ENCODE data around the gene DHX30.
"Not testable (repeated sequence)": the region's sequence is repeated elsewhere in the genome, so short reads cannot be mapped to it uniquely, and the experiment has no call there.

DHX30 gene

GRCh38 chr3:47817609-47818008 is 14.7 kb downstream of the DHX30 start:
- DNase-seq: no peak

DNA sequence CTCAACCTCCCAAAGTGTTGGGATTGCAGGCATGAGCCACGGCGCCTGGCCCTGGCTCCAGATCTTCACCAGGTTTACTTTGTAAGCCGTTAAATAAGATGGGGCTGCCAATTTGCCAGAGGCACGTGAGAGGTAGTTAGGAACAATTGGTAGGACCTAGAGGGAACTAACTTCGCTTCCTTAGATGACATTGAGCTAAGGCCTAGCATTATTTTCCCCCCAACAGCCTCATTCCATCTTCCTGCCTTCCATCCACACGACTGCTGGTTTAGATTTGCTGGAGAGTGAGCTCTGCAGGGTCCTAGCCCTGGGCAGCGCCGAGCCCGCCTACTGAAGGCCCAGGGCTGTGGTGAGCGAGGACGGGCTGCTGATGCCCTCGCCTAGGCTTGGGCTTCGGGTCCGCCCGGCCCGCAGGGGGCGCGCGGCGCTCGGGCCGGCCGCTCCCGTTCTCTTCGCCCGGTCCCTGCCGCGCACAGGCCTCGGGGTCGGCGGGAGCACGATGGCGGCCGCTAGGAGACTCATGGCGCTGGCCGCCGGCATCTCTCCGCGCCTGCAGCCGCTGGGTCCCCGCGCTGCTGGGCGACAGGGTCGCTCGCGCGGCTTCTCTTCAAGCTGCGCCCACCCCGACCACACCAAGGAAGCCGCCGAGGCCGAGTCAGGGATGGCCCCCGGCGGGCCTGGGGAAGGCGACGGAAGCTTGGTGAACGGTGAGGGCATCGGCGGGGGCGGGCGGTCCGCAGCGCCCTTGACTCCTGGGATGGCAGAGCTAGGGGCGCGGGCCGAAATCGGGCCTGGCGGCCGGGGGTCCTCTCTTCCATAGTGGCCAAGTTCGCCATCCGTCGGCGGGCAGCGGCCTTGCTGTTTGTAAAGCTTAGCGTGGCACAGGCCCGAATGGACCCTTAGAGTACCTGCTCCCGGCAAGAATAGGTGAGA is 21.9 kb downstream of the DHX30 start:
- DNase-seq: no peak

DNA sequence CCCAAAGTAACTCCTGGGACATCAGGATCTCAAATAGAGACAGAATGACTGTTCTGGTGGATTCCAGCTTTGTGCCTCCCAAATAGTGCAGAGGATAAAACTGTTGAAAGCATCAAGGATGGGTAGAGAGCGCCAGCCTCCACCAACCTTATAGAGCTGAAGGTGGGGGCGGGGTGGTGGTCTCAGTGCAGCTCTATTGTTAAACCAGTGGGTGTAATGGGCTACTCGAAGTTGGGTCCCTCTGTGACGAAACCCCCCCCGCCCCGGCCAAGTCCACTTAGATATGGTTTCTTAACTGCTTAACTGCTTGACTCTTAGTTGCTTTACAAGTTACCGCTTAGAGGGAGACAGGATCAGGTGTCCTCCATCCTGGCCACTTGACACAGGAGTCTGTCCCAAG is 22.7 kb downstream of the DHX30 start:
- no peak for DNase-seq

GRCh38 chr3:47829482-47829881 is 26.5 kb downstream of the DHX30 start:
- DNase-seq: not testable (repeated sequence)

- no peak for DNase-seq
Measured at GRCh38 chr3:47836986-47837385, 34.0 kb downstream of the DHX30 start.

GRCh38 chr3:47838503-47838902 is 35.6 kb downstream of the DHX30 start:
- no peak for DNase-seq

DNA sequence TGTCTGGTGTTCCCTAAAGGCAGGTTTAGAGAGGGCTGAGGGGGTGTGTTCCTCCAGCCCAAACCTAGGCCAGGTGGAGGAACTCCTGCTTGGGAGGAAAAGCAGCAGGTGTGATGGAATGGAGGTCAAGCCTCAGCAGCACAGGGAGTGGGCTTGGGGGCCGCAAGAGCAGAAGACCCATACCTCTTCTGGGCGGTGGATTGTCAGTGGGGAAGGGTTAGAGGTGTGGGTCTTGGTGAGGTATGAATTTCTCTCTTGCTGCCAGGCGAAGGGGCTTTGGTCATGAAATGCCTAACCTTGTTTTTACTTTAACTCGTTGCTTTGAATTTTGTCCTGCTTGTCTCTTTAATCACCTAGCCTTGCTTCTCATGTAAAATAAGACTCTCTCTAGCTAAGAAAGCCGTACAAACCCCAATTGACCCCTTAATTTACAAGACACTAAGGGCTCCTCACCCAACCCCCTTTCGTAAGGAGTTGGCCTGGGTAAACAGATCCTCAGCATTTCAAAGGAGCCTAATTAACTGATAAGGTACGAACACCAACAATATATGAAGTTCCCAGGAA is 38.9 kb downstream of the DHX30 start:
- DNase-seq: no peak

DNA sequence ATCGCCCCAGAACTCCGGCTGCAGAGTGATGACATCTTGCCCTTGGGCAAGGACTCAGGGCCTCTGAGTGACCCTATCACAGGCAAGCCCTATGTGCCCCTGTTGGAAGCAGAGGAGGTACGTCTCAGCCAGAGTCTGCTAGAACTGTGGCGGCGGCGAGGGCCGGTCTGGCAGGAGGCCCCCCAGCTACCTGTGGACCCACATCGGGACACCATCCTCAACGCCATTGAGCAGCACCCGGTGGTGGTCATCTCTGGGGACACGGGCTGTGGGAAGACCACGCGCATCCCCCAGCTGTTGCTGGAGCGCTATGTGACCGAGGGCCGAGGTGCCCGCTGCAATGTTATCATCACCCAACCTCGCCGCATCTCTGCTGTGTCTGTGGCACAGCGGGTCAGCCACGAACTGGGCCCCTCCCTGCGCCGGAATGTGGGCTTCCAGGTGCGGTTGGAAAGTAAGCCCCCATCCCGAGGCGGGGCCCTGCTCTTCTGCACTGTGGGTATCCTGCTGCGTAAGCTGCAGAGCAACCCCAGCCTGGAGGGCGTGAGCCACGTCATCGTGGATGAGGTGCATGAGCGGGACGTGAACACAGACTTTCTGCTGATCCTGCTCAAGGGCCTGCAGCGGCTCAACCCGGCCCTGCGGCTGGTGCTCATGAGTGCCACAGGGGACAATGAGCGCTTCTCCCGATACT is 43.4 kb downstream of the DHX30 start:
- no peak for DNase-seq

DNA sequence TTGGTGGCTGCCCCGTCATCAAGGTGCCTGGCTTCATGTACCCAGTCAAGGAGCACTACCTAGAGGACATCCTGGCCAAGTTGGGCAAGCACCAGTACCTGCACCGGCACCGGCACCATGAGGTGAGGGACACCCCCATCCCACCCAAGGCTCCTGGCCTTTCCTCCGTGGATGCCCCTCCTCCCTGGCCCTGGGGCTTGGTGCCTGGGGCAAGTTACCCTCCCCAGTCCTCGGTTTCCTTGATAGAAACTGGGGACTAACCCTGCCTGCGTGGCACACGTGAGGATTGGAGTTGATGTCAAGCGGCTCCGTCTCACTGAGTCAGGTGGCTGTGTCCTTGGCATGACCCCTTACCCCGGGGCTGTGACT is 43.9 kb downstream of the DHX30 start:
- DNase-seq: no peak

DNA sequence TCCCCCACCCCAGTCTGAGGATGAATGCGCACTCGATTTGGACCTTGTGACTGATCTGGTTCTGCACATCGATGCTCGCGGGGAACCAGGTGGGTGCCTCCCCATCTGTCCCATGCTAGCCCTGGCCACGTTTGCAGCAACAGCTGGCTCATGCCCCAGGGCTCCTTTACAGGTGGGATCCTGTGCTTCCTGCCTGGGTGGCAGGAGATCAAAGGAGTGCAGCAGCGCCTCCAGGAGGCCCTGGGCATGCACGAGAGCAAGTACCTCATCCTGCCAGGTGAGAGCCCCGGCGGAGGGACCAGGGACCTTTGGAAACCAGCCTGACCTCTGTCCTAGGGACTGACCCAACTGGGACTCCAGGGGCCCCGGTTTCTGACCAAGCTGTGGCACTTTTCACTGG is 44.3 kb downstream of the DHX30 start:
- DNase-seq: no peak

DNA sequence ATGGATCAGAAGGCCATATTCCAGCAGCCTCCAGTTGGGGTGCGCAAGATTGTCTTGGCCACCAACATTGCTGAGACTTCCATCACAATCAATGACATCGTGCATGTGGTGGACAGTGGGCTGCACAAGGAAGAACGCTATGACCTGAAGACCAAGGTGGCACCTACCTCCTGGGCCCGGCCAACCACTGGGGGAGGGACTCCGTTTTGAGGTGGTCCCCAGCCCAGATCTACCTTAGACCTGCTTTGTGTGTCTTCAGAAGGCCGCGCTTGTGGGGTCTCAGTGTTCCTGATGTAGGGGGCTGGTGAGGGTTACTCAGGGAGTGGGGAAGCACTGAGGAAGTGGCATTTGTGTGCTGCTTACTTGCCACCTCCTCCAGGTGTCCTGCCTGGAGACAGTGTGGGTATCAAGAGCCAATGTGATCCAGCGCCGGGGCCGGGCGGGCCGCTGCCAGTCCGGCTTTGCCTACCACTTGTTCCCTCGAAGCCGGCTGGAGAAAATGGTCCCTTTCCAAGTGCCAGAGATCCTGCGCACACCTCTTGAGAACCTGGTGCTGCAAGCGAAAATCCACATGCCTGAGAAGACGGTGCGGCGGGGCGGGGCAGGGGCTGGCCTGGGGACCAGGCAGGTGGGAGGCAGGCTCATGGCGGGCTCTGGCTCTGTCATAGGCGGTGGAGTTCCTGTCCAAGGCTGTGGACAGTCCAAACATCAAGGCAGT is 45.0 kb downstream of the DHX30 start:
- no peak for DNase-seq

- DNase-seq: no peak
Measured at GRCh38 chr3:47848599-47849117, 45.7 kb downstream of the DHX30 start.

GRCh38 chr3:47849186-47849698 is 46.3 kb downstream of the DHX30 start:
- no peak for DNase-seq

DNA sequence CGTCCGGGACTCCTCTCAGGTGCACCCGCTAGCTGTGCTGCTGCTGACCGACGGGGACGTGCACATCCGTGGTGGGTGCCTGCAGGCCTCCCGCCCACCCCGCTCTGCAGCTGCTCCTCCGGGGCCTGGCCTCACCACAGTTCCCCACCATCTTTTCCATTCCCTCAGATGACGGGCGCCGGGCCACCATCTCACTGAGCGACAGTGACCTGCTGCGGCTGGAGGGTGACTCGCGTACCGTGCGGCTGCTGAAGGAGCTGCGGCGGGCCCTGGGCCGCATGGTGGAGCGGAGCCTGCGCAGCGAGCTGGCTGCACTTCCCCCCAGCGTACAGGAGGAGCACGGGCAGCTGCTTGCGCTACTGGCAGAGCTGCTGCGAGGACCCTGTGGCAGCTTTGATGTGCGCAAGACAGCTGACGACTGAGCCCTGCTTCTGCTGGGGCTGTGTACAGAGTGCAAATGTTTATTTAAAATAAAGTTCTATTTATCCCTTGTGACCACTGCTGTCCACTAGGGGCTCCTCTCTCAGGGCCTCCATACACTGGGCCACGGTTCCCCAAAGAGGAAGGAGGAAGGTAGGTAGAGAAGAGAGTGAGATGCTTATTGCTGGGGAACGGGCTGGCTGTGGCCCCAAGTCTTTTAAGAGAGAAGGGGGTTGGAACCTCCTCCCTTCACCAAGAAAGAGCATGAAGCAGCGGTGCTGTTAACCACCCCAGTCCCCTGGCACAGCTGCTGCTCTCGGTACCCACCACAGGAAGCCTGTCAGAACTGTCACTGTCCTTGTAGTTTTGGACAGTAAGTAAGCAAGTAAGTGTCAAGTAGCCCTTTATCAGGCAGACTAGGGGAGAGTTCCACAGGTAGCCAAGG is 47.0 kb downstream of the DHX30 start:
- DNase-seq: no peak

DNA sequence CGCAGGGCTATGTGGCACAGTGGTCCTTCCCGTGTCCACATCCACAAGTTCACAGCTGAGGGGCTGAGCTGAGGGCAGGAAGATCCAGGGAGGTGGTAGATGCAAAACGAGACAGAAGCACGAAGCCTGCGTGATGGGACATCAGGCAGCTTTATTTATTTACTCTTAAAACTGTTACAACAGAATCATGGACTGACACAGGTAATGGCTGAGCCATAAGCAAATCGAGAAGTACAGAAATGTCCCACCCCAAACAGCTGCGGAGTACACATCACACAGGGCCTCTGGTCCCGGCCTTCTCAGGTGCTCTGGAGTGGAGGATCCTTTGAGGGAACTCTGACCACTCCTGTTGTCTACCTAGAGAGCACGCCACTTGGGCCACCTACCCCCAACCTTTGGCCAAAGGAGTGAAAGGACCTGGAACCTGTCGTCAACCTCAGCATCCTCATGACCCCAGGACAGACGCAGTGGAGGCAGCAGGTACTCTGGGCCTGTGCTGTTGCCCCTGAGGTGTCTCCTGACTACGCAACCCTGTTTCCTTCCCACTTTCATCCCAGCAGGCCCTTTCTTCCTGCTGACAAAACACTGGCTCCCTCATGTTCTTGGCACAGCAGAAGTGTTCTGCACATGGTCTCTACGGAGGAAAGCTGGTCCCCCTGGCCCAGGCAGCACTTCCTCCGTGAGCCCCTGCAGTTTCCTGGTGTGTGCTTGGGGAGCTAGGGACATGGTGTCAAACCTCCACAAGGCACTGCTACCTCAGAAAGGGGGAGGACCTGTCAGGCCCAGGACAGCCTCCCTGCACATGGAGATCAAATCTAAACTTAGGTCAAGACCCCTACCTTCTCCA is 47.8 kb downstream of the DHX30 start:
- DNase-seq: no peak

DNA sequence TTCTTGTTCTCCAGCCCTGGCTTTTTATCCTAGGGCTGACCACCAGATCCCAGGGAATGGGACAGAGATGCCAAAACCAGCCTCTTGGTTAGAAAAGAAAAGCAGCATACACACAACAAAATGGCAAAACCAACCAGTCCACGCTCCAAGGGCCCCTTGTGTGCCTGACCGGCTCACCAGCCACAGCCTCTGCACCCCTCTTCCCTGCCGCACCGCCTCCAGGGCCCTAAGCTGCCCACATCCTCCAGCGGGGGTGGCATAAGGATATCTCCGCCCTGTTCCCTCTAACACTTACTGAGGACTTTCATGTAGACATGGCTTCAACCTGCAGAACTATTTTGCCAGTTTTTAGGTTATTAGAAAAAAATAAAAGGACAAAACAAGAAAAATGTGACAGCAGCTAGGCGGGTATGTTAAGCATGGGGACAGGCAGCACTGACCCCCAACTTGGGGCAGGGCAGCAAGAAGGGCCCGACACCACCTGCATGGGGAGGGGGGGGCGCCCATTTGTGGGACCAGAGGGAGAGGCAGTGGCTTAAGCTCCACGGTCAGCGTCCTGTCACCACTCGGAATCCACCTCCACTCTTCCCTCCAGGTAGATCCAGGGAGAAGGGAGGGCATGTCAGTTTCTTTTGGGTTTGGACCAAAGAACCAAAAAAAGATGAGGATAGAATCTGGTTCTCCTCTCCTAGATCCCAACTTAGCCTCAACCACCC is 49.1 kb downstream of the DHX30 start:
- no peak for DNase-seq

- DNase-seq: no peak
Measured at GRCh38 chr3:47852604-47853602, 50.0 kb downstream of the DHX30 start.

DNA sequence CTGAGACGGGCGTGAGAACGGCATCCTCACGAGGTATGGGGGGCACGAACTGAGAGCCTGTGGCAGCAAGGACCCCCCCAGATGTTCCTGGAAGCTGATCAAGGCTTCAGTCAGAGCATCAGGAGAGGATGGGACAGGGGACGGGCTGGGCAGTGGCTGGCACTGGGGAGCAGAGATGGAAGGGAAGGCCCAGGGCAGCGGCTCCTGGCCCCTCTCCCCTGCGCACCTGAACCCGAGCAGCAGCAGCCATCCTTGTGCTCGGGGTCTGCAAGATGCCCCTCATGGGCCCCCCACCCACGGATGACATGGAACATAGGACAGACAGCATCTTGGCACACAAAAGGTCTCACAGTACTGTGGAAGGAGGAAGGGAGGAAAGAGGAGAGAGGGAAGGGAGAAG is 51.3 kb downstream of the DHX30 start:
- no peak for DNase-seq

Measured in NCI-H1436 treated with DMSO at 0.1 percent for 48 hours (cell line).